OCI-LY1 (cell line): ENCODE data around the gene ZBTB16.

Experiments used
- H2AFZ ChIP-seq: fragments of 200-600 bp; sonication (generic), shearing (Covaris generic); 2 replicates; pipeline ENCODE4 v1.6.0; 2014; ENCODE audit warnings: antibody characterized with exemption, mild to moderate bottlenecking, low read length
- H3F3A ChIP-seq: fragments of 200-600 bp; sonication (generic), shearing (Covaris generic); 2 replicates; pipeline ENCODE4 v1.6.0; 2014; ENCODE audit warnings: mild to moderate bottlenecking, antibody characterized with exemption, low read length, moderate library complexity; ENCODE audit not compliant: insufficient read depth
- H3K27ac ChIP-seq: fragments of 200-600 bp; sonication (generic); 2 replicates; pipeline ENCODE4 v1.5.1; 2014; ENCODE audit warnings: low read length, mixed run types, mild to moderate bottlenecking, low read depth; ENCODE audit not compliant: poor library complexity, severe bottlenecking
- H3K27me3 ChIP-seq: fragments of 200-600 bp; sonication (generic); 2 replicates; pipeline ENCODE4 v1.6.0; 2014; ENCODE audit warnings: antibody characterized with exemption, mild to moderate bottlenecking, low read length, moderate library complexity; ENCODE audit not compliant: insufficient read depth
- H3K36me3 ChIP-seq: fragments of 200-600 bp; sonication (generic); 2 replicates; pipeline ENCODE4 v1.6.1; 2014; ENCODE audit warnings: mild to moderate bottlenecking, antibody characterized with exemption, low read length, moderate library complexity, mixed read lengths; ENCODE audit not compliant: insufficient read depth
- H3K4me1 ChIP-seq: fragments of 200-600 bp; sonication (generic); 2 replicates; pipeline ENCODE4 v1.5.1; 2014; ENCODE audit warnings: mild to moderate bottlenecking, low read length, moderate library complexity; ENCODE audit not compliant: insufficient read depth, severe bottlenecking
- H3K4me2 ChIP-seq: fragments of 200-600 bp; sonication (generic), shearing (Covaris generic); 2 replicates; pipeline ENCODE4 v1.6.1; 2014; ENCODE audit warnings: low read length
- H3K4me3 ChIP-seq: fragments of 200-600 bp; sonication (generic); 2 replicates; pipeline ENCODE4 v1.5.1; 2014; ENCODE audit warnings: low read length, low read depth, mild to moderate bottlenecking, mixed read lengths; ENCODE audit not compliant: poor library complexity, severe bottlenecking
- H3K79me2 ChIP-seq: fragments of 200-600 bp; shearing (Covaris generic); 2 replicates; pipeline ENCODE4 v1.6.1; 2016; ENCODE audit warnings: mixed run types, low read length, mixed read lengths; ENCODE audit not compliant: insufficient read depth
- H3K9ac ChIP-seq: fragments of 200-600 bp; sonication (generic), shearing (Covaris generic); 2 replicates; pipeline ENCODE4 v1.6.1; 2014; ENCODE audit warnings: mild to moderate bottlenecking, low read length, mixed read lengths
- H3K9me2 ChIP-seq: fragments of 200-600 bp; sonication (generic), shearing (Covaris generic); 2 replicates; pipeline ENCODE4 v1.6.1; 2014; ENCODE audit warnings: low read depth, mild to moderate bottlenecking, low read length, mixed read lengths
- H3K9me3 ChIP-seq: fragments of 200-600 bp; shearing (Covaris generic); 2 replicates; pipeline ENCODE4 v1.6.1; 2014; ENCODE audit warnings: low read length, mixed read lengths
- H4K20me1 ChIP-seq: fragments of 200-600 bp; sonication (generic), shearing (Covaris generic); 2 replicates; pipeline ENCODE4 v1.6.0; 2016; ENCODE audit warnings: mild to moderate bottlenecking, low read length; ENCODE audit not compliant: insufficient read depth
- CTCF ChIP-seq: fragments of 200-600 bp; sonication (generic), shearing (Covaris generic); IDR thresholded peaks from 2 replicates; pipeline ENCODE4 v1.5.1; 2017; ENCODE audit warnings: mild to moderate bottlenecking, antibody characterized with exemption, low read length, moderate library complexity, mixed read lengths
- EZH2 ChIP-seq: fragments of 200-600 bp; sonication (generic), shearing (Covaris generic); IDR thresholded peaks from 2 replicates; pipeline ENCODE4 v1.8.0; 2017; ENCODE audit warnings: borderline replicate concordance, mixed run types, mild to moderate bottlenecking, antibody characterized with exemption, low read length, moderate library complexity, mixed read lengths

The ZBTB16 gene

GRCh38 chr11:114273071-114273470 is 213.6 kb downstream of the ZBTB16 start:
- Histone ChIP-seq H3F3A (no peaks in the 10 kb centered on the region), H3K4me3 (no peak overlapping the region), H3K79me2 (no peaks in the 10 kb centered on the region), H4K20me1 (no peaks in the 10 kb centered on the region), H2AFZ (no peak overlapping the region), H3K36me3 (no peaks in the 10 kb centered on the region), H3K9me3 (no peaks in the 10 kb centered on the region), H3K27ac (no peak overlapping the region), H3K4me1 (no peaks in the 10 kb centered on the region), H3K9ac (no peak overlapping the region), H3K9me2 (no peaks in the 10 kb centered on the region), H3K4me2 (no peak overlapping the region), H3K27me3 (no peaks in the 10 kb centered on the region)
- no peak for TF ChIP-seq CTCF
- TF ChIP-seq EZH2: no peak

- Histone ChIP-seq H3K4me1 (no peaks in the 10 kb centered on the region), H3F3A (no peaks in the 10 kb centered on the region), H3K27ac (no peak overlapping the region), H2AFZ (no peak overlapping the region), H3K9me3 (no peaks in the 10 kb centered on the region), H3K4me3 (no peak overlapping the region), H3K79me2 (no peaks in the 10 kb centered on the region), H4K20me1 (no peaks in the 10 kb centered on the region), H3K36me3 (no peaks in the 10 kb centered on the region), H3K9me2 (no peaks in the 10 kb centered on the region), H3K9ac (no peak overlapping the region), H3K4me2 (no peak overlapping the region), H3K27me3 (no peaks in the 10 kb centered on the region)
- TF ChIP-seq CTCF (no peak), EZH2 (no peak)
Observed at GRCh38 chr11:114273890-114274635, 214.6 kb downstream of the ZBTB16 start.

GRCh38 chr11:114274637-114275036 is 215.1 kb downstream of the ZBTB16 start:
- Histone ChIP-seq H3K4me1 (no peaks in the 10 kb centered on the region), H3K36me3 (no peaks in the 10 kb centered on the region), H3K27me3 (no peaks in the 10 kb centered on the region), H3K79me2 (no peaks in the 10 kb centered on the region), H3K9me2 (no peaks in the 10 kb centered on the region), H3K4me3 (no peak overlapping the region), H4K20me1 (no peaks in the 10 kb centered on the region), H3K27ac (no peak overlapping the region), H3F3A (no peaks in the 10 kb centered on the region), H3K9me3 (no peaks in the 10 kb centered on the region), H3K9ac (no peak overlapping the region), H2AFZ (no peak overlapping the region), H3K4me2 (no peak overlapping the region)
- no peak for TF ChIP-seq CTCF
- TF ChIP-seq EZH2: no peak
